ENCODE results near the gene ADAT3.

- TF ChIP-seq CTCF (IDR thresholded peaks at IDR 0.05; ENCODE audit: low read depth, low read length, poor library complexity, severe bottlenecking) = no peak
- no peak for TF ChIP-seq EZH2phosphoT487 (IDR thresholded peaks at IDR 0.05; ENCODE audit: borderline replicate concordance, low read length)
Measured at GRCh38 chr19:1874554-1875185, 30.5 kb upstream of the ADAT3 start.
